Ascending aorta (tissue), 2 donors: ENCODE measurements around the gene SERPINB1. TPM values are rescaled to one million over a fixed set of nuclear protein-coding genes. Genes with fewer than 3 reads are reported as not detected.

Experiments used
- DNase-seq, 2 donors: peaks; one replicate each; pipeline ENCODE4 v3.0.0-alpha.2; 2019; ENCODE audit warnings: low spot score in 2 of 2
- H3K27ac ChIP-seq, 2 donors: fragments of 200-600 bp; sonication (generic); one replicate each; pipeline ENCODE4 v1.5.1; 2016 to 2017; ENCODE audit warnings: mild to moderate bottlenecking in 1 of 2
- H3K27me3 ChIP-seq: fragments of 200-600 bp; sonication (generic); one replicate; pipeline ENCODE4 v1.5.1; 2017
- H3K36me3 ChIP-seq, 2 donors: fragments of 200-600 bp; sonication (generic); one replicate each; pipeline ENCODE4 v1.5.1; 2016
- H3K4me1 ChIP-seq, 2 donors: fragments of 200-600 bp; sonication (generic); one replicate each; pipeline ENCODE4 v1.5.1; 2016 to 2017; ENCODE audit warnings: mild to moderate bottlenecking in 1 of 2
- H3K4me3 ChIP-seq, 2 donors: fragments of 200-600 bp; sonication (generic); one replicate each; pipeline ENCODE4 v1.5.1; 2016 to 2017; ENCODE audit warnings: mild to moderate bottlenecking in 1 of 2
- H3K9me3 ChIP-seq, 2 donors: fragments of 200-600 bp; sonication (generic); one replicate each; pipeline ENCODE4 v1.5.1; 2016
- CTCF ChIP-seq, 3 experiments: fragments of 200-600 bp in 2 of 3; fragments of 450-650 bp in 1 of 3; sonication (generic) in 2 of 3; IDR thresholded peaks; one replicate each; pipeline ENCODE4 v1.5.1; 2016 to 2019; ENCODE audit warnings: antibody characterized with exemption in 3 of 3, mild to moderate bottlenecking in 1 of 3, moderate library complexity in 1 of 3
- intact Hi-C: fragments of 100-400 bp; cut with DNase I; formaldehyde crosslinking; loops from one replicate; pipeline ENCODE4 v1.15.1; 2023
- total RNA-seq: library from RNA; depleted of rRNA; stranded (reverse); fragments of >200 nt; gene quantifications from one replicate; pipeline ENCODE4 v1.1.0, GENCODE V29; 2016

The SERPINB1 gene
- total RNA-seq, 1 donor from 2014 or later = 14.0 TPM

DNA sequence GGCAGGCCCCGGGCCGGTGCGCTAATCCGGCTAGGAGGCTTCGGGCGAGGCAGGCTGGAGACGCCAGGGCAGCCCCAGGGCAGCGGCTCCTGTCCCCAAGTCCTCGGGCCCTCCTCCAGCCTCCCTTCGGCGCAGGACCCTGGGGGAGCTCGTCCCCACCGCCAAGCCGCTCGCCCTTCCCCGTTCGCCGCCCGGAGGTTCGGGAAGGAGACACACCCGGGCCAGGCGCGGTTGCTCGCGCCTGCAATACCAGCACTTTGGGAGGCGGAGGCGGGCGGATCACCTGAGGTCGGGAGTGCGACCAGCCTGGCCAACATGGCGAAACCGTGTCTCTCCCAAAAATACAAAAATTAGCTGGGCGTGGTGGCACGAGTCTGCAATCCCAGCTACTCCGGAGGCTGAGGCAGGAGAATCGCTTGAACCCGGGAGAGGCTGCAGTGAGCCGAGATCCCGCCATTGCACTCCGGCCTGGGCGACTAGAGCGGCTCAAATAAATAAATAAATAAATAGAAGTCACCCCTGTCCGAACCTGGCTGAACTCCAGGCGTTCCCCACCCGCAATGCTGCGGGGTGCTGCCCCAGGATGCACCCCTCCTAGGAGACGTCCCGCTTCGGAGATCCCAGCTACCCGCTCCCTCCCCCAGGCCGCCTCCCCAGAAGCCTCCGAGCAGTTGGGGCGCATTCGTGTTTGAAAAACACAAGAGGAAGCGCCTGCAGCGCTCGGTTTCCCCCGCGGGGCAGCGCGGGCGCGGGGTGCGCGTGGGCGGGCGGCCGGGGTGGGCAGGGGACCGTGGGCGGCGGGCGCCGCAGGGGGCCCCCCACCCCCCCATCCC is 33.9 kb upstream of the SERPINB1 start:
- Histone ChIP-seq H3K4me1 (peaks cover 0 to 16% of the 10 kb centered on the region in 2 donors), H3K9me3 (no peaks in the 10 kb centered on the region), H3K4me3 (peak overlapping the region; percentile 69 to 86), H3K36me3 (no peaks in the 10 kb centered on the region), H3K27ac (peak overlapping the region; percentile 59 to 67), H3K27me3 (no peaks in the 10 kb centered on the region)
- TF ChIP-seq CTCF (IDR thresholded peaks at IDR 0.05) = peak in 1 of 3 experiments; percentile 12
- peak in 1 of 2 donors; percentile 75 for DNase-seq
- intact Hi-C loops = no loop called here

DNA sequence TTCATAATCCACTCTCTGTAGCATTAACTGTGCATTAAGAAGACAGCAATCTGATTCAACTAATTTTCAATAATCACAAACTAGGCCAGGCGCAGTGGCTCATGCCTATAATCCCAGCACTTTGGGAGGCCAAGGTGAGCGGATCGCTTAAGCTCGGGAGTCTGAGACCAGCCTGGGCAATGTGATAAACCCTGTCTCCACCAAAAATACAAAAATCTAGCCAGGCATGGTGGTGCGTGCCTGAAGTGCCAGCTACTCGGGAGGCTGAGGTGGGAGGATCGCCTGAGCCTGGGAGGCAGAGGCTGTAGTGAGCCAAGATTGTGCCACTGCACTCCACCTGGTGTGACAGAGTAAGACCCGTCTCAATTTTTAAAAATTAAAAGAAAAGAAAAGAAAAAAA is 32.0 kb upstream of the SERPINB1 start:
- peaks cover 0 to 16% of the 10 kb centered on the region in 2 donors for H3K4me1 ChIP-seq
- H3K27ac ChIP-seq = no peak overlapping the region
- intact Hi-C loops = no loop called here

DNA sequence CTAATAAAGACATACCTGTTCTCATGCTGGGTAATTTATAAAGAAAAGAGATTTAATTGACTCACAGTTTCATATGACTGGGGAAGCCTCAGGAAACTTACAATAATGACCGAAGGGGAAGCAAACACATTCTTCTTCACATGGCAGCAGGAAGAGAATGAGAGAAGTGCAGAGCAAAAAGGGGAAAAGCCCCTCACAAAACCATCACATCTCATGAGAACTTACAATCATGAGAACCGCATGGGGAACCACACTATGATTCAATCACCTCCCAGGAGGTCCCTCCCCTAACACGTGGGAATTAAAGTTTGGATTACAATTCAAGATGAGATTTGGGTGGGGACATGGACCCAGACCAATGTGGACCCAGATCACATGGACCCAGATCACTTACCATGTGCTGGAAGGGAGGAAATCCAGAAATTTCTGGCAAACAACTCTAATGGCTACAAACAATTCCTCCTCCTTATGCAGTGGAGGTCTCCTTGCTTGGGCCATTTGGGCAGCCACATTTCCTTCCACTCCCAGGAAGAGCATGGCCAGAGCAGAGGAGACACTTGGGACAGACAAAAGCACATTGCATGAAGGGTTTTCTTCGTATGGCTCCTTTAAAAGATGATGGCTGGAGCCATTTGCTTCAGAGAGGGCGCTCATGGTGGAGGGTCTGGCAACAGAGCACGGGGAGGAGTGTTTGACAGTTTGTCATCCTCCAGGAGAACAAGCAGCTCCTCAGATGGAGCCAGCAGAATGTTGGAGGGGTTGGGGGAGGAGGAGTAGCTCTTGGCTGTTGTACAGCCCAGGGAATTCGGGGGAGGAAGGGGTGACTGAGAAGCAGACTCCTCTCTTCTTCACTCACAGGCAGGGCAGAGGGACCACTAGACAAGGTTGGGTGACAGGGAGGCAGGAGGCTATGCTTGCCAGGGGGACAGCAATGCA is 31.0 kb upstream of the SERPINB1 start:
- TF ChIP-seq CTCF (IDR thresholded peaks at IDR 0.05) = no peak
- no peak overlapping the region for H3K4me3 ChIP-seq
- no peaks in the 10 kb centered on the region for H3K27me3 ChIP-seq
- DNase-seq = no peak
- H3K36me3 ChIP-seq = no peaks in the 10 kb centered on the region
- H3K9me3 ChIP-seq = no peaks in the 10 kb centered on the region
- H3K4me1 ChIP-seq = peaks cover 0 to 16% of the 10 kb centered on the region in 2 donors
- intact Hi-C loops = no loop called here
- H3K27ac ChIP-seq = no peak overlapping the region

More for the DNA sequence above, 32.0 kb upstream of the SERPINB1 start:
- DNase-seq = no peak
- Histone ChIP-seq H3K4me3 (no peak overlapping the region), H3K27me3 (no peaks in the 10 kb centered on the region), H3K9me3 (no peaks in the 10 kb centered on the region), H3K36me3 (no peaks in the 10 kb centered on the region)
- TF ChIP-seq CTCF (IDR thresholded peaks at IDR 0.05) = no peak

DNA sequence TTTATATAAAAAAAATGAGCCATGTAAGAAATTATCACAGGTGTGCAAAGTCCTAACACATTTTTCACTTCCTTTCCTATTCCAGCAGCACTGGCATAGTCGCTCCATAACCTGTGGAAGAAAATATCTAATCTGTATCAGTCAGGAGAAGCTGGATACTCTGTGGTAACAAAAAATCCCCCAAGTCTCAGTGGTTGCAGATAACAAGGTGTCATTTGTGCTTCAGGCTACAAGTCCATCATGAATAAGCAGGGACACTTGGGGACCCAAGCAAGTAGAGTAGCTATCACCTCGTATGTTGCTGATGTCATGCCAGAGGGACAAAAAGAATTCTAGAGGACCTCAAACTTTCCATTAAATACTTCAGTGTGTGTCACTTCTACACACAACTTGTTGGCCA is 30.3 kb upstream of the SERPINB1 start:
- no peak for TF ChIP-seq CTCF (IDR thresholded peaks at IDR 0.05)

GRCh38 chr6:2871102-2871501 is 29.4 kb upstream of the SERPINB1 start:
- no peak for DNase-seq
- H3K4me1 ChIP-seq = peaks cover 0 to 6% of the 10 kb centered on the region in 2 donors
- intact Hi-C loops = no loop called here
- no peaks in the 10 kb centered on the region for H3K27me3 ChIP-seq
- no peak overlapping the region for H3K4me3 ChIP-seq
- TF ChIP-seq CTCF (IDR thresholded peaks at IDR 0.05) = no peak
- no peak overlapping the region for H3K27ac ChIP-seq
- no peaks in the 10 kb centered on the region for H3K36me3 ChIP-seq
- no peaks in the 10 kb centered on the region for H3K9me3 ChIP-seq

More for the DNA sequence above, 30.3 kb upstream of the SERPINB1 start:
- Histone ChIP-seq H3K9me3 (no peaks in the 10 kb centered on the region), H3K27ac (no peak overlapping the region), H3K4me1 (peaks cover 0 to 14% of the 10 kb centered on the region in 2 donors), H3K4me3 (no peak overlapping the region), H3K27me3 (no peaks in the 10 kb centered on the region), H3K36me3 (no peaks in the 10 kb centered on the region)
- intact Hi-C loops = no loop called here
- no peak for DNase-seq
